BLaER1 treated with 17β-estradiol and CSF1 and Interleukin-3, amounts not matched to agents 10 nM and 100 nM (cell line): ENCODE results near the gene PTPN21.

Experiments used
- H3K27ac ChIP-seq, 11 experiments: shearing (Covaris generic); formaldehyde crosslinking; 2 replicates each; pipeline ENCODE4 v1.8.1; 2022
- H3K27me3 ChIP-seq, 11 experiments: shearing (Covaris generic); formaldehyde crosslinking; 2 replicates each; pipeline ENCODE4 v1.8.1; 2022
- H3K36me3 ChIP-seq, 11 experiments: shearing (Covaris generic); formaldehyde crosslinking; 2 replicates each; pipeline ENCODE4 v1.8.1; 2022
- H3K4me1 ChIP-seq, 10 experiments: shearing (Covaris generic); formaldehyde crosslinking; 2 replicates each; pipeline ENCODE4 v1.8.1; 2022
- H3K4me2 ChIP-seq, 11 experiments: shearing (Covaris generic); formaldehyde crosslinking; 2 replicates each; pipeline ENCODE4 v1.8.1; 2022
- H3K4me3 ChIP-seq, 10 experiments: shearing (Covaris generic); formaldehyde crosslinking; 2 replicates each; pipeline ENCODE4 v1.8.1; 2022
- H3K9ac ChIP-seq, 11 experiments: shearing (Covaris generic); formaldehyde crosslinking; 2 replicates each; pipeline ENCODE4 v1.8.1; 2022
- H3K9me3 ChIP-seq, 11 experiments: shearing (Covaris generic); formaldehyde crosslinking; replicated peaks in 1 of 11; 2 replicates each; pipeline ENCODE4 v1.8.1; 2022
- H4K20me1 ChIP-seq, 11 experiments: shearing (Covaris generic); formaldehyde crosslinking; 2 replicates each; pipeline ENCODE4 v1.8.1; 2022
- Cebpa-rat ChIP-seq, 11 experiments: shearing (Covaris generic); IDR thresholded peaks; 2 replicates each; pipeline ENCODE4 v1.8.1; 2022

Gene PTPN21

DNA sequence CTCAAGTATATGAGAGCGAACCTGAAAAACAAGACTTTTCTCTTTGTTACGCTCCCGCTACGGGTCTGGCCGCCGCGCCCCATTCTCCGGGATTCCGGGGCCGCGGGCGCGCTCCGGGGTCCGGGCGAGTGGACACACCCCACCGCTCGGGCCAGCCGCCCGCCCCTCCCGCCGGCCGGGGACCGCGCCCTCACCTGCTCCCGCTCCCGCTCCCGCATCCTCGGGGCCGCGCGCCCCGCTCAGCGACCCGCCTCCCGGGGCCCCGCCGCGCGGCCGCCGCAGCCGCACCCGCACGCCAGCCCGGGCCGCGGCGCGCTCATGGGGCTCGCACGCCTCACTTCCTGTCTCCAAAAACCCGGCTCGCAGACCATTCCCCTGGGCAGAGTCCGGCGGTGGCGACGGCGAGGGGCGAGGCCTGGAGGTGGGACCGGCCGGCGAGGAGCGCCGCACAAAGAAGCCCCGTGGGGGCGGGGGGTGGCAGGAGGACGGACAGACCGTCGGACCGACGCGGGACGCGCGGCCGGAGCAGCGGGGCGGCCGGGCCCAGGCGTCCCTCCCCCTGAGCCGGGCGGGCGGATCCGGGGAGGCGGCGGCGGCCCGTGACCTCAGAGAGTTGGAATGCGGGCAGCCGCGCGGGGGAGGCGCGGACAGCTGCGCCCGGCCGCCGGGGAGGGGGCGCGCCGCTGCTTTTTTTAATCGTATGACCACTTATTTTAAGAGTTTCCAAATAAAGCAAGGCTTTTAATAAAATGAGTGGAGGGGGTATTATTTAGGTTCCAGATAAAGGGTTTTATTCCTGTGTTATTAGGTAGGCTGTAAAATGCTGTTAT is at the start of gene PTPN21:
PTPN21 (minus strand) TSS at position 551 of the 830 bp plus-strand sequence. CDS start 4,590 bp downstream, outside the sequence.
- TF ChIP-seq Cebpa-rat (IDR thresholded peaks at IDR 0.05), result no peak
- Histone ChIP-seq H3K9me3 (peaks cover 15 to 31% (median 22%) of the 10 kb centered on the region in 11 experiments), H3K4me1 (peaks cover 10 to 25% (median 18%) of the 10 kb centered on the region in 10 experiments), H3K27me3 (peaks cover 48 to 63% (median 58%) of the 10 kb centered on the region in 11 experiments), H3K9ac (peak within 1 kb of the TSS in 10 of 11 experiments; percentile 22 to 72 (median 50); a peak in 17 of 22 replicates), H3K36me3 (no peaks in the 10 kb centered on the region), H4K20me1 (peaks cover 0 to 12% (median 0%) of the 10 kb centered on the region in 11 experiments; a peak in 2 of 22 replicates), H3K27ac (0 out of 22 replicates have a peak within 1 kb of the TSS, but pooled peaks of 1 of the 11 experiments have one; percentile 3), H3K4me3 (peak within 1 kb of the TSS; percentile 52 to 71 (median 62)), H3K4me2 (peak within 1 kb of the TSS; percentile 78 to 92 (median 84))

DNA sequence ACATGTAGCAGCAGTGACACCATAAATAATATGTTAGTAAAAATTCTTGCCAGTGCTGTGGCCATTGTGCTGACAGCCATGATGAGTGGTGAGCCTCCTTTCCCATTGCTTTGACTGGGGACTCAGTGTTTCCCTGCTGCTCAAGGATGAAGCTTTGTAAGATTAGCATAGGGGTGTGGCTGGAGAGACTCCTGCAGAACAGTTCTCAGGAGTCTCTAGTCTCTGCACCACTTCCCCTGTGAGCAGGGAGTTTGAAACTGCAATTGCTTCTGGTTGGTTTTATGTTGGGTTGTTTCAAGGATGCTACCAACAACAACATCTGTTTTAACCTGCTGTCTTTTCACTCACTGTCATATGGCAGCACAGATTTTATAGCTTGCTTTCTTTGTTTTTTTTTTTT is 49.4 kb upstream of the PTPN21 start:
- H3K4me3 ChIP-seq, result no peak overlapping the region
- no peak overlapping the region for H3K9ac ChIP-seq
- H3K36me3 ChIP-seq, result peaks cover 98 to 100% (median 100%) of the 10 kb centered on the region in 11 experiments
- H3K27ac ChIP-seq, result no peak overlapping the region
- H4K20me1 ChIP-seq, result peaks cover 6 to 72% (median 31%) of the 10 kb centered on the region in 11 experiments; a peak in 15 of 22 replicates
- H3K4me1 ChIP-seq, result peaks cover 0 to 8% (median 0%) of the 10 kb centered on the region in 10 experiments; a peak in 3 of 20 replicates
- H3K27me3 ChIP-seq, result no peaks in the 10 kb centered on the region; a peak in 1 of 22 replicates
- H3K4me2 ChIP-seq, result no peak overlapping the region
- H3K9me3 ChIP-seq, result no peaks in the 10 kb centered on the region
- TF ChIP-seq Cebpa-rat (IDR thresholded peaks at IDR 0.05), result no peak

DNA sequence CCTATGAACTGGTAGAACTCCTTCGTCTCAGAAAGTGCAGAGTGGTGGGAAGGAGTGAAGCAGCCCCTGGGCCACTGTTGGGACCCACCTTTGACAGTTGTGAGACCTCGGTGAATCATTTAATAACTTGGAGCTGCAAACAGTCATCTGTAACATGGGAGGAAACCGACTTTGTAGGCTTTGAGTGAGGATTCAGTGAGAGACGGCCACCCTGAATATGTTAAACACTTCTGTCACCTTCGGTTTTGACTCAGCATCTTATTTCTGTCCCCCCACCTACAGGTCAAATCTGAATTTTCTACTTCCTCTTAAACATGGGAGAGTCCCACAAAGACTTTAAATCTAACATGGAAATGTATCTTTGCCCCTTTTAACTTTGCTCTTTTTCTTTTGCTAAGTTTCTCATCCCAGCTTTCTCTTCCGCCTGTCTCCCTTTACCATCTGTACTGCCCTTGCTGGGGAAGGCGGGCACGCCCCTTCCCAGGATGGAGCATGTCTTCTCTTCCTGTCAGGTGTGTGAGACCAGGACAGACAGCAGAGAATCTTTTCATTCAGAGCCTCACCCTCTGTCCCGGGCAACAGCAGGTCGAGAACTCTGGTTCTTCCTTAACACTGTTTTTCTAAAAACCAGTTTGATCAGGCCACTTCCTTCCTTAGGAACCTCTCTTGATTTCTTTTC is 45.1 kb upstream of the PTPN21 start:
- TF ChIP-seq Cebpa-rat (IDR thresholded peaks at IDR 0.05), result no peak
- H3K9ac ChIP-seq, result no peak overlapping the region
- no peak overlapping the region for H3K4me3 ChIP-seq
- H3K4me2 ChIP-seq, result no peak overlapping the region
- H3K4me1 ChIP-seq, result peaks cover 0 to 8% (median 0%) of the 10 kb centered on the region in 10 experiments; a peak in 4 of 20 replicates
- peaks cover 92 to 100% (median 100%) of the 10 kb centered on the region in 11 experiments for H3K36me3 ChIP-seq
- H4K20me1 ChIP-seq, result peaks cover 6 to 29% (median 10%) of the 10 kb centered on the region in 11 experiments; a peak in 13 of 22 replicates
- H3K27me3 ChIP-seq, result no peaks in the 10 kb centered on the region
- no peaks in the 10 kb centered on the region for H3K9me3 ChIP-seq
- H3K27ac ChIP-seq, result no peak overlapping the region

DNA sequence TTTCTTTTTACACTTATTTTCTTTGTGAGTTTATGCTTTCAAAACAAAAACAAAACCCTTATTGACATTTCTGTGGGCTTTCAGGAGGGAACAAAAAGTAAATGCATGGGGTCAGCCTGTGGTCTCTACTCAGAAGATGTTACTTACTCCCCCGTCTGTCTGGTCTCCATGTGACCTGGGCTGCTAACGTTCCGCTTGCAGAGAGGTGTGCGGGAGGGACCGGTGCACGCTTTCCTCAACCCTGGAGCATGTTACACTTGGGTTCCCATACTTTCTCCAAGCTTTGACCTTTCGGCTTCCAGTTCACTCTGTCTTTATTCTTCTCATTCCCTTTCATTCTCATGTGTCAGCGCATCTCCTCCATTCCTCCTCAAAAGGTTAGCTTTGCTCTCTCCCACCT is 44.5 kb upstream of the PTPN21 start:
- TF ChIP-seq Cebpa-rat (IDR thresholded peaks at IDR 0.05), result no peak
- Histone ChIP-seq H3K27me3 (no peaks in the 10 kb centered on the region), H3K9me3 (no peaks in the 10 kb centered on the region), H3K9ac (no peak overlapping the region), H3K4me2 (no peak overlapping the region), H3K36me3 (peaks cover 90 to 100% (median 99%) of the 10 kb centered on the region in 11 experiments), H3K4me1 (peaks cover 0 to 8% (median 0%) of the 10 kb centered on the region in 10 experiments; a peak in 4 of 20 replicates), H3K4me3 (no peak overlapping the region), H3K27ac (no peak overlapping the region), H4K20me1 (peaks cover 3 to 23% (median 6%) of the 10 kb centered on the region in 11 experiments; a peak in 12 of 22 replicates)

DNA sequence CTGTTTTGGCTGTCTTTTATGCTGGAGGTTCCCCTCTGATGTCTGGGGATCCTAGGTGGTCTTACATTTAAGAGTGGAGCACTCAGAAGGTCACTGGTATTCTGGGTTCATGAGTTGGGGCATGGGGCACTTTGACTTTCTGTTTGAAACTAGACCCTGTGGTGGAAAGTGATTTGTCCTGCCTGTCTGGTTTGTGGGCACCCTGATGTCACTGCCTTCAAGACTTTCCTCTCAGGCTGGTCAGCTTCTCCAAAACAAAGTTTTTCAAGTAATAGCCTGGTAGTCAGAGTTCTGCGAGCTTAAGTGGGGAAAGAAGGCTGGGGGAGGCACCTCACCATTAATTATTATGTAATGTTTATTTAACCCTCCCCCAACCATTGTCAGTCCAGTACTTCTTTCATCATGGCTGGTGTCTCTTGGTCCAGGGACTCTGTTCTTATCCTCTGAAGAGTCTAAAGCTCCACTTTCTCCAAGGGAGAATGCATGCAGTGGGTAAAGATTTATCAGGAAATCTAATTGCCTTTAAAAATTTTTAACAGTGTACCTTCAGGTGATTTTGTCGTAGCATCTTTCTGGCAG is 43.4 kb upstream of the PTPN21 start:
- Histone ChIP-seq H3K4me3 (no peak overlapping the region), H3K4me2 (no peak overlapping the region), H3K36me3 (peaks cover 82 to 100% (median 99%) of the 10 kb centered on the region in 11 experiments)

DNA sequence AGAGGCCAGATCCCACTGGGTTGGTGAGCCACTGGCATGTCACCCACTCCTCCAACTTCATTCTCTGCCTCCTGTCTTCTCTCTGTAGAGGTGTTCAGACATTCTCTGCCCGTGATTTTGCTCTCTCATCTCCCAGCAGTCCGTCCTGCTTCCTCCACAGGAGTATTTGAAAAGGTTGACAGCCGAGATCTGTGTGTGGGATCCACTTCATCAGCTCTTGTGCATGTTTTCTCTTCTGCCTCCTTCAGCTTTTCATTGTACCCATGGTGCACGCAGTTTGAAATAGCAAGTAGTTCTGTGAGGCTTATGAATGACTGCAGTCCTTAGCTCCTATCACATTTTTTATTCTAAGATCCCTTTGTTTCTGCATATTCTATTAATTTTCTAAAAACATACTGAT is 42.8 kb upstream of the PTPN21 start:
- no peak overlapping the region for H3K9ac ChIP-seq
- H3K4me2 ChIP-seq, result no peak overlapping the region
- H3K36me3 ChIP-seq, result peaks cover 82 to 100% (median 99%) of the 10 kb centered on the region in 11 experiments
- no peak overlapping the region for H3K27ac ChIP-seq
- H3K27me3 ChIP-seq, result no peaks in the 10 kb centered on the region
- no peak for TF ChIP-seq Cebpa-rat (IDR thresholded peaks at IDR 0.05)
- no peak overlapping the region for H3K4me3 ChIP-seq
- peaks cover 0 to 20% (median 6%) of the 10 kb centered on the region in 11 experiments; a peak in 7 of 22 replicates for H4K20me1 ChIP-seq
- peaks cover 0 to 8% (median 0%) of the 10 kb centered on the region in 10 experiments; a peak in 4 of 20 replicates for H3K4me1 ChIP-seq
- H3K9me3 ChIP-seq, result no peaks in the 10 kb centered on the region

More for the DNA sequence above, 43.4 kb upstream of the PTPN21 start:
- no peak overlapping the region for H3K27ac ChIP-seq
- H3K9ac ChIP-seq, result no peak overlapping the region
- peaks cover 0 to 20% (median 6%) of the 10 kb centered on the region in 11 experiments; a peak in 7 of 22 replicates for H4K20me1 ChIP-seq
- peaks cover 0 to 8% (median 0%) of the 10 kb centered on the region in 10 experiments; a peak in 4 of 20 replicates for H3K4me1 ChIP-seq
- H3K9me3 ChIP-seq, result no peaks in the 10 kb centered on the region
- TF ChIP-seq Cebpa-rat (IDR thresholded peaks at IDR 0.05), result no peak
- no peaks in the 10 kb centered on the region for H3K27me3 ChIP-seq

DNA sequence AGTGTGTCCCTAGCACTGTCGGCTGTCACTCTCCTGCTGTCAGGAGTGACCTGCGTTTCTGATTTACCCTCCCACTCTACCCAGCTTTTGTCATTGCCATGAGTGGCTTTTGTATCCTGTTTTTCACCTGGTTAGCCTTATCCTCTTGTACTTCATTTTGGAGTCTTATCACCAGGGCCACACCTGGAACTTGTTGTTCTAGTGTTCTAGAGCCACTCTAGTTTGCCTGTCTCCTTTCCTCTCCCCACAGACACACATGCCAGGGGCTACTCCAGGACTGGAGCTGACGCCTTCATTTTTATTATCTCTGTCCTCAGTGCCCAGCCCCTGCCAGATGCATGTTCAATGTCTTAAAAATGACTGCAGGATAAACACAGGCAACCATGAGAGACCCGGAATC is 42.2 kb upstream of the PTPN21 start:
- H3K4me2 ChIP-seq, result no peak overlapping the region
- no peak for TF ChIP-seq Cebpa-rat (IDR thresholded peaks at IDR 0.05)
- no peak overlapping the region for H3K4me3 ChIP-seq
- H3K4me1 ChIP-seq, result peaks cover 0 to 8% (median 0%) of the 10 kb centered on the region in 10 experiments; a peak in 4 of 20 replicates
- H3K36me3 ChIP-seq, result peaks cover 80 to 100% (median 98%) of the 10 kb centered on the region in 11 experiments
- H3K27me3 ChIP-seq, result no peaks in the 10 kb centered on the region
- no peaks in the 10 kb centered on the region for H3K9me3 ChIP-seq
- no peak overlapping the region for H3K27ac ChIP-seq
- H4K20me1 ChIP-seq, result peaks cover 0 to 20% (median 5%) of the 10 kb centered on the region in 11 experiments; a peak in 6 of 22 replicates
- H3K9ac ChIP-seq, result no peak overlapping the region

DNA sequence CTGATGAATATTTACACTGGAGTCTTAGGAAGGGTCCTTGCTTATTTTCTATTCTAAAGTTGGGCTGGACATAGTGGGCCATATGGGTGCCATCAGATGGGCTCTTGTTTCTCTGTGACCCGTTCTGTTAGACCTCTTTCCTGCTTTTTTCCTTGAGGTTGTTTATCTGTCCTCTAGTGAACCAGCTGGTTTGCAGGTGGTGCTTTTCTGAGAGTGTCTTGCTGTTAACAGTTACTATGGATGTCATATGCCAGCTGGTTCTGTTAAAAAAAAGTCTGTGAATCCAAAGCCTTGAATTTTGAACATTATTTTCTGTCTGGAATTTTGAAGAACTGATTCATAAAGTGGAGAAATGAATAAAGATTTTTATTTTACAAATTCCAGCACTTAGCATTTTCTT is 37.2 kb upstream of the PTPN21 start:
- H3K36me3 ChIP-seq, result peaks cover 78 to 100% (median 98%) of the 10 kb centered on the region in 11 experiments
- H3K9me3 ChIP-seq, result no peaks in the 10 kb centered on the region

More for the DNA sequence above, 37.2 kb upstream of the PTPN21 start:
- peaks cover 0 to 15% (median 0%) of the 10 kb centered on the region in 11 experiments; a peak in 4 of 22 replicates for H4K20me1 ChIP-seq
- H3K4me3 ChIP-seq, result no peak overlapping the region
- H3K27me3 ChIP-seq, result no peaks in the 10 kb centered on the region
- H3K27ac ChIP-seq, result no peak overlapping the region
- H3K4me1 ChIP-seq, result peaks cover 0 to 3% (median 0%) of the 10 kb centered on the region in 10 experiments; a peak in 2 of 20 replicates
- no peak overlapping the region for H3K4me2 ChIP-seq
- no peak for TF ChIP-seq Cebpa-rat (IDR thresholded peaks at IDR 0.05)
- no peak overlapping the region for H3K9ac ChIP-seq
